ENCODE results near the gene MTERF4. TPM values are rescaled to one million over a fixed set of nuclear protein-coding genes. Genes with fewer than 3 reads are reported as not detected.

The MTERF4 gene
- total and polyA plus RNA-seq, 2 of the 13 experiments (the other 11 are each of a cell fraction or from before 2014, with no cell fraction given), result 50.5 to 59.8 TPM

DNA sequence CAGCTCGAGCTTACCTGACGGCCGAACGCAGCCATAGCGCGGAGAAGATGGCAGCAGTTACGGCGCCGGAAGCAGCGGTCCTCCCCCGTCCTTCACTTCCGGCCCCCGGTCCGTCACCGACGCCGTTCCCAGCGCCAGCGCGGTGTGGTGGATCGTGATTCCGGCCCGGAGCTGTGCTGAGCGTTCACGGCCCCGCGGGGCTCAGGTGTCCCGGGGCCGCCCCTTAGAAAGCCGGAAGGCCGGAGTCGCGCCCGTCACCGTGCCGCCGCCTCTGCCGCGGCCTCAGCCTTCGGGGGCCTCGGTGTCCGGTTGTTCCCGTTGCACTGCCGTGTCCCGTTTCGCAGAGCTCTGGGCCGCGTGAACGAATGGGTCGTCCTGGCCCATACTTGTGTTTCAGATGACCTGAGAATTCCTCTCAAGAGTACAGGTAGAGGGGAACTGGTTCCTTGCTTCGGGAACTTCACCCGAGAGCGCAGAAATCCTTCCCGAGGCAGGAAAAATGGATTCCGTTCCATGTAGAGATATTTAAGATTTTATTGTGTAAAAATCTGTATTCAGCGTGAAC is at the start of gene MTERF4 (continued):
- TF ChIP-seq ZBED4 (CRISPR knock-in tag; IDR thresholded peaks at IDR 0.05; ENCODE audit: borderline replicate concordance), result peak; percentile 98
- TF ChIP-seq ZNF629 (CRISPR knock-in tag; conservative IDR thresholded peaks at IDR 0.05), result peak; percentile 68
- peak; percentile 98; the same call in 1 of the 2 replicates for TF ChIP-seq ZNF598 (CRISPR knock-in tag; IDR thresholded peaks at IDR 0.05; ENCODE audit: borderline replicate concordance)
- TF ChIP-seq GFI1 (CRISPR knock-in tag; IDR thresholded peaks at IDR 0.05; ENCODE audit: borderline replicate concordance), result peak; percentile 85
- 0 out of 2 replicates have a peak, but pooled peaks have one; percentile 75 for TF ChIP-seq ZNF737 (CRISPR knock-in tag; IDR thresholded peaks at IDR 0.05; ENCODE audit: borderline replicate concordance)
- no peak for TF ChIP-seq ZNF530 (CRISPR knock-in tag; IDR thresholded peaks at IDR 0.05; ENCODE audit: low read depth)
- TF ChIP-seq CBFB (CRISPR knock-in tag; IDR thresholded peaks at IDR 0.05), result peak; percentile 99
- TF ChIP-seq ZNF101 (CRISPR knock-in tag; IDR thresholded peaks at IDR 0.05; ENCODE audit: borderline replicate concordance, low read depth), result no peak
- TF ChIP-seq, protein P1, sequence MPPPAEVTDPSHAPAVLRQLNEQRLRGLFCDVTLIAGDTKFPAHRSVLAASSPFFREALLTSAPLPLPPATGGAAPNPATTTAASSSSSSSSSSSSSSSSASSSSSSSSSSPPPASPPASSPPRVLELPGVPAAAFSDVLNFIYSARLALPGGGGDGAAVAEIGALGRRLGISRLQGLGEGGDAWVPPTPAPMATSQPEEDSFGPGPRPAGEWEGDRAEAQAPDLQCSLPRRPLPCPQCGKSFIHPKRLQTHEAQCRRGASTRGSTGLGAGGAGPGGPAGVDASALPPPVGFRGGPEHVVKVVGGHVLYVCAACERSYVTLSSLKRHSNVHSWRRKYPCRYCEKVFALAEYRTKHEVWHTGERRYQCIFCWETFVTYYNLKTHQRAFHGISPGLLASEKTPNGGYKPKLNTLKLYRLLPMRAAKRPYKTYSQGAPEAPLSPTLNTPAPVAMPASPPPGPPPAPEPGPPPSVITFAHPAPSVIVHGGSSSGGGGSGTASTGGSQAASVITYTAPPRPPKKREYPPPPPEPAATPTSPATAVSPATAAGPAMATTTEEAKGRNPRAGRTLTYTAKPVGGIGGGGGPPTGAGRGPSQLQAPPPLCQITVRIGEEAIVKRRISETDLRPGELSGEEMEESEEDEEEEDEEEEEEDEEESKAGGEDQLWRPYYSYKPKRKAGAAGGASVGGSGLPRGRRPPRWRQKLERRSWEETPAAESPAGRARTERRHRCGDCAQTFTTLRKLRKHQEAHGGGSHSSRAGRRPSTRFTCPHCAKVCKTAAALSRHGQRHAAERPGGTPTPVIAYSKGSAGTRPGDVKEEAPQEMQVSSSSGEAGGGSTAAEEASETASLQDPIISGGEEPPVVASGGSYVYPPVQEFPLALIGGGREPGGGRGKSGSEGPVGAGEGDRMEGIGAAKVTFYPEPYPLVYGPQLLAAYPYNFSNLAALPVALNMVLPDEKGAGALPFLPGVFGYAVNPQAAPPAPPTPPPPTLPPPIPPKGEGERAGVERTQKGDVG (CRISPR knock-in tag; IDR thresholded peaks at IDR 0.05; ENCODE audit: borderline replicate concordance), result peak; percentile 98
- no peak for TF ChIP-seq NFE2 (CRISPR knock-in tag; IDR thresholded peaks at IDR 0.05)
- TF ChIP-seq NRL (CRISPR knock-in tag; IDR thresholded peaks at IDR 0.05; ENCODE audit: borderline replicate concordance), result peak; percentile 99; the same call in 1 of the 2 replicates
- TF ChIP-seq, protein P2, sequence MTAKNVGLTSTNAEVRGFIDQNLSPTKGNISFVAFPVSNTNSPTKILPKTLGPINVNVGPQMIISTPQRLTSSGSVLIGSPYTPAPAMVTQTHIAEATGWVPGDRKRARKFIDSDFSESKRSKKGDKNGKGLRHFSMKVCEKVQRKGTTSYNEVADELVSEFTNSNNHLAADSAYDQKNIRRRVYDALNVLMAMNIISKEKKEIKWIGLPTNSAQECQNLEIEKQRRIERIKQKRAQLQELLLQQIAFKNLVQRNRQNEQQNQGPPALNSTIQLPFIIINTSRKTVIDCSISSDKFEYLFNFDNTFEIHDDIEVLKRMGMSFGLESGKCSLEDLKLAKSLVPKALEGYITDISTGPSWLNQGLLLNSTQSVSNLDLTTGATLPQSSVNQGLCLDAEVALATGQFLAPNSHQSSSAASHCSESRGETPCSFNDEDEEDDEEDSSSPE (CRISPR knock-in tag; IDR thresholded peaks at IDR 0.05), result peak; percentile 87
- peak; percentile 100 for TF ChIP-seq ZNF572 (CRISPR knock-in tag; IDR thresholded peaks at IDR 0.05)
- TF ChIP-seq NCOA1 (CRISPR knock-in tag; IDR thresholded peaks at IDR 0.05), result peak; percentile 38; the same call in 1 of the 2 replicates
- peak; percentile 97 for TF ChIP-seq NKX3-1 (CRISPR knock-in tag; IDR thresholded peaks at IDR 0.05)
- TF ChIP-seq SKI (IDR thresholded peaks at IDR 0.05; ENCODE audit: partially characterized antibody), result peak; percentile 80
- no peak for TF ChIP-seq MTF1 (CRISPR knock-in tag; IDR thresholded peaks at IDR 0.05)
- no peak for TF ChIP-seq ZNF577 (CRISPR knock-in tag; IDR thresholded peaks at IDR 0.05; ENCODE audit: borderline replicate concordance, low read depth)
- peak; percentile 99 for TF ChIP-seq PHF8 (CRISPR knock-in tag; IDR thresholded peaks at IDR 0.05)
- no peak for TF ChIP-seq NCOA5 (CRISPR knock-in tag; IDR thresholded peaks at IDR 0.05)
- peak; percentile 89 for TF ChIP-seq RFXANK (CRISPR knock-in tag; IDR thresholded peaks at IDR 0.05)
- peak; percentile 99 for TF ChIP-seq KDM3A (CRISPR knock-in tag; IDR thresholded peaks at IDR 0.05; ENCODE audit: low read depth)
- TF ChIP-seq ZKSCAN5 (CRISPR knock-in tag; IDR thresholded peaks at IDR 0.05), result 0 out of 2 replicates have a peak, but pooled peaks have one; percentile 61
- peak; percentile 95 for TF ChIP-seq KLF9 (CRISPR knock-in tag; IDR thresholded peaks at IDR 0.05; ENCODE audit: low read depth)
